GM19324 (cell line): ENCODE data around the gene CDHR3.

Source experiments
- ATAC-seq: cut with Tn5 transposase; IDR thresholded peaks from one replicate; pipeline ENCODE4 v1.9.1; 2021; ENCODE audit warnings: mild to moderate bottlenecking, moderate library complexity; ENCODE audit not compliant: unreplicated experiment, low FRiP score

CDHR3 gene

GRCh38 chr7:106062521-106062931, 99.5 kb downstream of the CDHR3 start:
- no peak for ATAC-seq

GRCh38 chr7:106063024-106063423, 100.0 kb downstream of the CDHR3 start:
- no peak for ATAC-seq

GRCh38 chr7:106063692-106064091, 100.6 kb downstream of the CDHR3 start:
- no peak for ATAC-seq

GRCh38 chr7:106064316-106064715, 101.3 kb downstream of the CDHR3 start:
- ATAC-seq = no peak

GRCh38 chr7:106064771-106065574, 101.9 kb downstream of the CDHR3 start:
- ATAC-seq = no peak

GRCh38 chr7:106065575-106066500, 102.8 kb downstream of the CDHR3 start:
- no peak for ATAC-seq

GRCh38 chr7:106067678-106068077, 104.6 kb downstream of the CDHR3 start:
- no peak for ATAC-seq

GRCh38 chr7:106068538-106068961, 105.5 kb downstream of the CDHR3 start:
- no peak for ATAC-seq

GRCh38 chr7:106068986-106069385, 105.9 kb downstream of the CDHR3 start:
- ATAC-seq = no peak

GRCh38 chr7:106069471-106070200, 106.6 kb downstream of the CDHR3 start:
- ATAC-seq = no peak

- no peak for ATAC-seq
Observed at GRCh38 chr7:106070201-106070551, 107.1 kb downstream of the CDHR3 start.

- ATAC-seq = no peak
Observed at GRCh38 chr7:106070567-106071254, 107.6 kb downstream of the CDHR3 start.

- ATAC-seq = peak; percentile 98
Observed at GRCh38 chr7:106071356-106071998, 108.4 kb downstream of the CDHR3 start.

- no peak for ATAC-seq
Observed at GRCh38 chr7:106071999-106072714, 109.1 kb downstream of the CDHR3 start.

- no peak for ATAC-seq
Observed at GRCh38 chr7:106072715-106073091, 109.6 kb downstream of the CDHR3 start.

- no peak for ATAC-seq
Observed at GRCh38 chr7:106073701-106074100, 110.6 kb downstream of the CDHR3 start.

GRCh38 chr7:106074257-106074656, 111.2 kb downstream of the CDHR3 start:
- ATAC-seq = no peak

GRCh38 chr7:106075937-106076336, 112.9 kb downstream of the CDHR3 start:
- ATAC-seq = no peak

- no peak for ATAC-seq
Observed at GRCh38 chr7:106076537-106076936, 113.5 kb downstream of the CDHR3 start.
